ENCODE data around the gene USB1.

DNA sequence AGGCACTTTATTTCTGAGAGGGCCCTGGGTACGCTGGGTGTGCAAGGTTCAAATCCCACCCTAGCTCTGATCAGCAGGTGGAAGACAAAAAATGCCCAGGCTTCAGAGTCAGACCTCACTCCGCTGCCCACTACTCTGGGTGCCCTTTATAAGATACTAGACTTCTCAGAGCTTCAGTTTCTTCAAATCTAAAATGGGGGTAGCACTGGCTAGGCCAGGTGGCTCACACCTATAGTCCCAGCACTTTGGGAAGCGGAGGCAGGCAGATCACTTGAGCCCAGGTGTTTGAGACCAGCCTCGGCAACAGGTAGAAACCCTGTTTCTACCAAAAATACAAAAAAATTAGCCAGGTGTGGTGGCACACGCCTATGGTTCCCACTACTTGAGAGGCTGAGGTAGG is 1.7 kb downstream of the USB1 start:
- TF ChIP-seq CTCF (IDR thresholded peaks at IDR 0.05) (no peak), POLR2AphosphoS5 (IDR thresholded peaks at IDR 0.05) (no peak), POLR2A (IDR thresholded peaks at IDR 0.05) (no peak), EP300 (IDR thresholded peaks at IDR 0.05; ENCODE audit: low read depth) (no peak)
